Testis (tissue), 3 donors: Measurements from ENCODE around the gene SYT1. TPM values are rescaled to one million over a fixed set of nuclear protein-coding genes. Genes with fewer than 3 reads are reported as not detected.
"Not testable (repeated sequence)": the region's sequence is repeated elsewhere in the genome, so short reads cannot be mapped to it uniquely, and the experiment has no call there.

ENCODE experiments used
- DNase-seq: peaks from one replicate; pipeline ENCODE4 v3.0.0-alpha.2; 2019
- H3K27ac ChIP-seq, 2 donors: fragments of 200-600 bp; sonication (generic); one replicate each; pipeline ENCODE4 v1.5.1; 2019
- H3K27me3 ChIP-seq: fragments of 200-600 bp; sonication (generic); one replicate; pipeline ENCODE4 v1.5.1; 2019
- H3K36me3 ChIP-seq: fragments of 200-600 bp; sonication (generic); one replicate; pipeline ENCODE4 v1.5.1; 2017; ENCODE audit warnings: low read depth; ENCODE audit errors: missing control alignments
- H3K4me1 ChIP-seq: fragments of 200-600 bp; sonication (generic); one replicate; pipeline ENCODE4 v1.5.1; 2019
- H3K4me3 ChIP-seq, 2 donors: fragments of 200-600 bp; sonication (generic); one replicate each; pipeline ENCODE4 v1.5.1; 2017 to 2019
- H3K9me3 ChIP-seq: fragments of 200-600 bp; sonication (generic); one replicate; pipeline ENCODE4 v1.5.1; 2017
- POLR2A ChIP-seq: fragments of 450-650 bp; IDR thresholded peaks from one replicate; pipeline ENCODE4 v1.6.1; 2017; ENCODE audit warnings: antibody characterized with exemption, mild to moderate bottlenecking, moderate library complexity
- WGBS, 2 donors: methylation state at CpG; one replicate each; pipeline ENCODE4 v1.1.5; 2018; 5-methylcytosine and 5-hydroxymethylcytosine counted together
- intact Hi-C: fragments of 100-400 bp; cut with DNase I; formaldehyde crosslinking; loops from one replicate; pipeline ENCODE4 v1.15.1; 2023; ENCODE audit warnings: low total_unique reads
- polyA plus RNA-seq: library from polyadenylated mRNA; stranded (reverse); fragments of 350-450 nt; fragmentation: Illumina TruSeq; extraction: RNeasy Lipid Tissue Mini Kit (QIAGEN cat#74804); gene quantifications from one replicate; pipeline ENCODE4 v1.2.3, GENCODE V29; 2014; ENCODE audit warnings: low read depth, low replicate concordance; ENCODE audit not compliant: insufficient read depth
- total RNA-seq, 2 donors: library from RNA; depleted of rRNA; stranded (reverse); fragments of >200 nt; gene quantifications; one replicate each; pipeline ENCODE4 v1.2.3, GENCODE V29; 2016
- TF ChIP-seq, protein P1 (sequence below), 3 experiments: fragments of 450-650 bp in 2 of 3; fragments of 200-600 bp in 1 of 3; sonication (generic) in 1 of 3; IDR thresholded peaks; one replicate each; pipeline ENCODE4 v1.5.1; 2016 to 2019; ENCODE audit warnings: antibody characterized with exemption in 3 of 3, mild to moderate bottlenecking in 2 of 3, moderate library complexity in 1 of 3

Gene SYT1
- total and polyA plus RNA-seq, 3 donors from 2014 or later = 1.1 to 1.7 (median 1.3) TPM

GRCh38 chr12:78835493-78835892, 29.1 kb upstream of the SYT1 start:
- H3K4me1 ChIP-seq = no peaks in the 10 kb centered on the region
- H3K9me3 ChIP-seq = no peaks in the 10 kb centered on the region
- H3K36me3 ChIP-seq = no peaks in the 10 kb centered on the region
- TF ChIP-seq POLR2A = no peak
- TF ChIP-seq, protein P1, sequence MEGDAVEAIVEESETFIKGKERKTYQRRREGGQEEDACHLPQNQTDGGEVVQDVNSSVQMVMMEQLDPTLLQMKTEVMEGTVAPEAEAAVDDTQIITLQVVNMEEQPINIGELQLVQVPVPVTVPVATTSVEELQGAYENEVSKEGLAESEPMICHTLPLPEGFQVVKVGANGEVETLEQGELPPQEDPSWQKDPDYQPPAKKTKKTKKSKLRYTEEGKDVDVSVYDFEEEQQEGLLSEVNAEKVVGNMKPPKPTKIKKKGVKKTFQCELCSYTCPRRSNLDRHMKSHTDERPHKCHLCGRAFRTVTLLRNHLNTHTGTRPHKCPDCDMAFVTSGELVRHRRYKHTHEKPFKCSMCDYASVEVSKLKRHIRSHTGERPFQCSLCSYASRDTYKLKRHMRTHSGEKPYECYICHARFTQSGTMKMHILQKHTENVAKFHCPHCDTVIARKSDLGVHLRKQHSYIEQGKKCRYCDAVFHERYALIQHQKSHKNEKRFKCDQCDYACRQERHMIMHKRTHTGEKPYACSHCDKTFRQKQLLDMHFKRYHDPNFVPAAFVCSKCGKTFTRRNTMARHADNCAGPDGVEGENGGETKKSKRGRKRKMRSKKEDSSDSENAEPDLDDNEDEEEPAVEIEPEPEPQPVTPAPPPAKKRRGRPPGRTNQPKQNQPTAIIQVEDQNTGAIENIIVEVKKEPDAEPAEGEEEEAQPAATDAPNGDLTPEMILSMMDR (IDR thresholded peaks at IDR 0.05) = no peak
- H3K27me3 ChIP-seq = no peaks in the 10 kb centered on the region
- 85 to 89% methylated on average over 6 of the region's 6 CpGs for WGBS, 2 donors
- no peak overlapping the region for H3K4me3 ChIP-seq
- intact Hi-C loops = no loop called here
- DNase-seq = no peak
- H3K27ac ChIP-seq = no peak overlapping the region

DNA sequence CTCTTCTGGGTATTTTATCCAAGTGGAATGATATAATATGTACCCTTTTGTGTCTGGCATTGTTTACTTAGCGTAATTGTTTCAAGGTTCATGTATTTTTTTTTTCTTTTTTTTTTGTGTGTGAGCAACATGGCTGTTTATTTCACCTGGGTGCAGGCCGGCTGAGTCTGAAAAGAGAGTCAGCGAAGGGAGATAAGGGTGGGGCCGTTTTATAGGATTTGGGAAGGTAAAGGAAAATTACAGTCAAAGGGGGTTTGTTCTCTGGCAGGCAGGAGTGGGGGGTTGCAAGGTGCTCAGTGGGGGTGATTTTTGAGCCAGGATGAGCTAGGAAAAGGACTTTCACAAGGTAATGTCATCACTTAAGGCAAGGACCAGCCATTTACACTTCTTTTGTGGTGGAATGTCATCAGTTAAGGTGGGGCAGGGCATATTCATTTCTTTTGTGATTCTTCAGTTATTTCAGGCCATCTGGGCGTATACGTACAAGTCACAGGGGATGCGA, 24.0 kb upstream of the SYT1 start:
- H3K4me1 ChIP-seq, H3K36me3 ChIP-seq, H3K9me3 ChIP-seq, H3K27ac ChIP-seq, DNase-seq, H3K4me3 ChIP-seq, intact Hi-C loops, H3K27me3 ChIP-seq: not testable (repeated sequence)
- WGBS, 2 donors = 79 to 86% methylated on average over 7 of the region's 7 CpGs

DNA sequence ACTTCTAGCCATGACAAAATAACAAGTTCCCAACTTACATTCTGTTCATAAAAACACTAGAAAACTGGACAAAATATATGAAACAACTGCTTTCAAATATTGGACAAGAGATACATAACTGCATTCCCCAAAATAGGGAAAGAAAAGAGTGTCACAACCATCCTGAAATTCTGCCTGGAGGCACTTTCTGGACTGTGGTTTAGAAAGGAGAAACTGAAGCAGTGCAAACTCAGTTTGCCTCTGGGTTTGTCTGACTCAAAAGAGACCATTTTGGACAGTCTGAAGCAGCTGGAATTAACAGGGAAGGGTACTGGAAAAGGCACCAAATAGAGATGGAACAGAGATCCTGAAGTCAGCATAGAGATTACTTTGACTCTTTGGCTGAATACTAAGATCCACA, 11.3 kb upstream of the SYT1 start:
- TF ChIP-seq POLR2A = no peak
- TF ChIP-seq, protein P1 (IDR thresholded peaks at IDR 0.05) = no peak
- Histone ChIP-seq H3K27me3 (no peaks in the 10 kb centered on the region), H3K36me3 (no peaks in the 10 kb centered on the region), H3K4me1 (no peaks in the 10 kb centered on the region), H3K27ac (no peak overlapping the region), H3K4me3 (no peak overlapping the region), H3K9me3 (no peaks in the 10 kb centered on the region)
- intact Hi-C loops = no loop called here
- no peak for DNase-seq

- Histone ChIP-seq H3K27ac (no peak overlapping the region), H3K4me3 (peak overlapping the region; percentile 38 to 40), H3K4me1 (peaks cover 4% of the 10 kb centered on the region), H3K36me3 (no peaks in the 10 kb centered on the region), H3K27me3 (no peaks in the 10 kb centered on the region), H3K9me3 (no peaks in the 10 kb centered on the region)
- peak; percentile 43 for DNase-seq
- intact Hi-C loops = no loop called here
- 2 to 3% methylated on average over 41 of the region's 41 CpGs for WGBS, 2 donors
- no peak for TF ChIP-seq POLR2A
- TF ChIP-seq, protein P1 (IDR thresholded peaks at IDR 0.05) = no peak
These were observed 832 bp upstream of the SYT1 start for GRCh38 chr12:78863482-78864402.

- no peak for DNase-seq
- no peaks in the 10 kb centered on the region for H3K27me3 ChIP-seq
- no peak overlapping the region for H3K27ac ChIP-seq
- no peak for TF ChIP-seq POLR2A
- TF ChIP-seq, protein P1 (IDR thresholded peaks at IDR 0.05) = no peak
- intact Hi-C loops = no loop called here
- no peaks in the 10 kb centered on the region for H3K9me3 ChIP-seq
- peak overlapping the region; percentile 38 to 40 for H3K4me3 ChIP-seq
- H3K4me1 ChIP-seq = peaks cover 4% of the 10 kb centered on the region
- no peaks in the 10 kb centered on the region for H3K36me3 ChIP-seq
- WGBS, 2 donors = 2 to 3% methylated on average over 7 to 31 of the region's 32 CpGs
These were observed 393 bp downstream of the SYT1 start for GRCh38 chr12:78864870-78865463.
